HepG2 (cell line): Measurements from ENCODE around the gene ZBTB25. TPM values are rescaled to one million over a fixed set of nuclear protein-coding genes. Genes with fewer than 3 reads are reported as not detected.
A peak's percentile ranks its signal among the peaks of the same experiment; 100 is the strongest.

Experiments
- ARNT ChIP-seq: fragments of 450-650 bp; IDR thresholded peaks from 2 replicates; pipeline ENCODE4 v1.6.1; 2017
- CEBPG ChIP-seq: IDR thresholded peaks from 2 replicates; pipeline ENCODE4 v1.6.1; 2016
- CREM ChIP-seq, 2 experiments: sonication (generic) in 1 of 2; formaldehyde crosslinking in 1 of 2; IDR thresholded peaks; 2 replicates each; pipeline versions ENCODE4 v1.4.0 to v1.6.1; 2016 to 2020; ENCODE audit warnings: antibody characterized with exemption in 1 of 2, mild to moderate bottlenecking in 1 of 2, missing genetic modification reagents in 1 of 2
- DNMT3B ChIP-seq: conservative IDR thresholded peaks from 2 replicates; pipeline ENCODE4 v1.6.1; 2016; ENCODE audit warnings: missing biosample characterization, control low read depth
- GMEB1 ChIP-seq: sonication (generic); formaldehyde crosslinking; IDR thresholded peaks from 2 replicates; pipeline ENCODE4 v1.5.1; 2020; ENCODE audit warnings: missing genetic modification reagents, mild to moderate bottlenecking, borderline replicate concordance
- IKZF5 ChIP-seq: IDR thresholded peaks from 2 replicates; pipeline ENCODE4 v1.6.1; 2018; ENCODE audit warnings: missing genetic modification reagents, mild to moderate bottlenecking, missing compliant biosample characterization
- IRF2 ChIP-seq: IDR thresholded peaks from 2 replicates; pipeline ENCODE4 v1.6.1; 2018; ENCODE audit warnings: missing genetic modification reagents, missing compliant biosample characterization
- NRL ChIP-seq: sonication (generic); formaldehyde crosslinking; IDR thresholded peaks from 2 replicates; pipeline ENCODE4 v1.5.0; 2020; ENCODE audit warnings: missing genetic modification reagents, mild to moderate bottlenecking, moderate library complexity, borderline replicate concordance
- PLRG1 ChIP-seq: fragments of 450-650 bp; conservative IDR thresholded peaks from 2 replicates; pipeline ENCODE4 v1.6.1; 2016
- RARA ChIP-seq: IDR thresholded peaks from 2 replicates; pipeline ENCODE4 v1.6.1; 2016; ENCODE audit warnings: missing genetic modification reagents, missing compliant biosample characterization
- SMARCC2 ChIP-seq: fragments of 450-650 bp; IDR thresholded peaks from 2 replicates; pipeline ENCODE4 v1.6.1; 2017; ENCODE audit warnings: antibody characterized with exemption, mild to moderate bottlenecking
- SP1 ChIP-seq, 2 experiments: fragments of 450-650 bp in 1 of 2; sonication (generic) in 1 of 2; formaldehyde crosslinking in 1 of 2; IDR thresholded peaks; 2 replicates each; pipeline versions ENCODE4 v1.4.0 to v1.6.1; 2016 to 2020; ENCODE audit warnings: missing genetic modification reagents in 1 of 2
- SP140L ChIP-seq: sonication (generic); formaldehyde crosslinking; IDR thresholded peaks from 2 replicates; pipeline ENCODE4 v1.4.0; 2020; ENCODE audit warnings: missing genetic modification reagents, borderline replicate concordance
- SRSF9 ChIP-seq: fragments of 200-400 bp; formaldehyde crosslinking; IDR thresholded peaks from 2 replicates; pipeline ENCODE4 v1.6.1; 2018; ENCODE audit warnings: borderline replicate concordance, mild to moderate bottlenecking, low read depth, low read length; ENCODE audit not compliant: insufficient read depth, poor library complexity, severe bottlenecking
- ZFX ChIP-seq: sonication (generic); formaldehyde crosslinking; IDR thresholded peaks from 2 replicates; pipeline ENCODE4 v1.4.0; 2020; ENCODE audit warnings: mild to moderate bottlenecking, low read depth, missing genetic modification reagents, moderate library complexity
- ZFYVE20 ChIP-seq: sonication (generic); formaldehyde crosslinking; IDR thresholded peaks from 2 replicates; pipeline ENCODE4 v1.8.0; 2023; ENCODE audit warnings: low read depth, mild to moderate bottlenecking, moderate library complexity, missing genetic modification reagents, borderline replicate concordance
- ZNF354B ChIP-seq: sonication (generic); formaldehyde crosslinking; IDR thresholded peaks from 2 replicates; pipeline ENCODE4 v1.8.0; 2022; ENCODE audit warnings: mild to moderate bottlenecking, missing genetic modification reagents
- ZNF530 ChIP-seq: sonication (generic); formaldehyde crosslinking; IDR thresholded peaks from 2 replicates; pipeline ENCODE4 v1.5.0; 2020; ENCODE audit warnings: low read depth, mild to moderate bottlenecking, missing genetic modification reagents
- ZNF563 ChIP-seq: sonication (generic); formaldehyde crosslinking; IDR thresholded peaks from 2 replicates; pipeline ENCODE4 v1.8.0; 2022; ENCODE audit warnings: mild to moderate bottlenecking, moderate library complexity, missing genetic modification reagents
- ZNF691 ChIP-seq: sonication (generic); formaldehyde crosslinking; IDR thresholded peaks from 2 replicates; pipeline ENCODE4 v1.4.0; 2020; ENCODE audit warnings: missing genetic modification reagents, low read depth, mild to moderate bottlenecking, borderline replicate concordance
- ZNF788 ChIP-seq: sonication (generic); formaldehyde crosslinking; IDR thresholded peaks from 2 replicates; pipeline ENCODE4 v1.5.0; 2020; ENCODE audit warnings: mild to moderate bottlenecking, missing genetic modification reagents, borderline replicate concordance
- ZNF792 ChIP-seq: IDR thresholded peaks from 2 replicates; pipeline ENCODE4 v1.6.1; 2016
- ZSCAN9 ChIP-seq: IDR thresholded peaks from 2 replicates; pipeline ENCODE4 v1.6.1; 2016; ENCODE audit warnings: borderline replicate concordance
- polyA plus RNA-seq, 8 experiments: library from polyadenylated mRNA; depleted of rRNA in 3 of 8; stranded (reverse) in 7 of 8; unstranded in 1 of 8; fragments of >200 nt; fragmentation: Illumina TruSeq in 4 of 8; extraction: Trizol in 4 of 8; gene quantifications; 2 replicates each; pipeline versions ENCODE4 v1.2.1 to v1.2.3, GENCODE V29; 2011 to 2016; ENCODE audit warnings: low read depth in 4 of 8, missing spikeins in 1 of 8, mixed read lengths in 1 of 8; ENCODE audit not compliant: insufficient read depth in 1 of 8
- total RNA-seq, 5 experiments: library from RNA; depleted of rRNA; stranded (reverse); fragments of >200 nt; fragmentation: Illumina TruSeq; extraction: Trizol; gene quantifications; 2 replicates each; pipeline ENCODE4 v1.2.3, GENCODE V29; 2016; ENCODE audit warnings: low read depth in 1 of 5
- TF ChIP-seq, protein P1 (sequence below): sonication (generic); formaldehyde crosslinking; IDR thresholded peaks from 2 replicates; pipeline ENCODE4 v1.9.0; 2021; ENCODE audit warnings: missing genetic modification reagents, borderline replicate concordance

Gene ZBTB25
- total and polyA plus RNA-seq, 2 of the 13 experiments (the other 11 are each of a cell fraction or from before 2014, with no cell fraction given), result 3.5 to 7.6 TPM

DNA sequence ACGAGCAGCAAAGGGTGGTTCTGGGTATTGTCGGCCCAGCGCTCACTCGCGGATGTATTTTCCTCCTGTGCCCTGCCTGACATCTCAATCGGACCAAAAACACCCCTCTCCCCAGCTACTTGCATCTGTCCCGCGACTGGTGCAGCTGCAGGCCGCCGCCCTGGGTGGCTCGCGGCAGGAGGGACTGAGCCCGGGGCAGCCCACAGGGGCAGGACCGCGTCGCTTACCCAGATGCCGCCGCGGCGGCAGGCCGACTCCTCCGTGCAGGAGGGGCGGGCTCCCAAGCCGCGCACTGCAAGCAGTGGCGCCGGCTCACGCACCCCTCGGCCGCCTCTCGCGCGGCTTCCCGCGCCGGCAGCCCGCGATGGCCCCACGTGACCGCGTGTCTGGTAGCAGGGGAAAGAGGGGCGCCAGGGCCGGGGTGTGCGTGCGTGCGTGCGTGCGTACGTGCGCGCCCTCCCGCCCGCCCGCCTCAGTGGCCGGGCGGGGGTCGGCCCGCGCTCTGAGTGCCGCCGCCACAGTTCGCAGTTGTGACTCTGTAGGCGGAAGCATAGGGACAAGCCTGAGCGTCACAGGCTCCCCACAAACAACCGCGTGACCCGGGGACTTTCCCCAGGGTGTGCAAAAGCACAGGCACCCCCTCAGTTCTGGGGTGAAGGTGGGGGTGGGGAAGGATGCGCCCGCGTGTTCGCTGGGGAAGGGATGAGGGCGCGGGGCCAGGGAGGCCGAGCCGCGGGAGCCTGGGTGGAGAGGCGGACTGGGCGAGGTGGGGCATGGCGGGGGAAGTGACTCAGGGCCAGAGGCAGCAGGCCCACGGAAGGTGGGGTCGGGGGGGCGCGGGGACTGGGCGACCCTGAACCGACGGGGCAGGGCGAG lies at the start of gene ZBTB25 (continued):
- TF ChIP-seq IKZF5 (no peak; the same call in 1 of the 2 replicates), ZFYVE20 (0 out of 2 replicates have a peak, but pooled peaks have one; percentile 39), GMEB1 (CRISPR knock-in tag) (peak; percentile 98), SP140L (no peak), DNMT3B (CRISPR knock-in tag) (no peak), ZNF354B (no peak), NRL (CRISPR knock-in tag) (0 out of 2 replicates have a peak, but pooled peaks have one; percentile 9), RARA (CRISPR knock-in tag) (no peak), IRF2 (CRISPR knock-in tag) (no peak; the same call in 1 of the 2 replicates), ARNT (no peak), ZNF788 (CRISPR knock-in tag) (peak; percentile 23; the same call in 1 of the 2 replicates), ZFX (peak; percentile 78), ZSCAN9 (CRISPR knock-in tag) (no peak; the same call in 1 of the 2 replicates), CEBPG (CRISPR knock-in tag) (no peak), SMARCC2 (no peak), SRSF9 (no peak), ZNF563 (CRISPR knock-in tag) (peak; percentile 31), CREM (IDR thresholded peaks at IDR 0.05) (no peak), CREM (CRISPR knock-in tag; IDR thresholded peaks at IDR 0.05) (no peak), ZNF792 (CRISPR knock-in tag) (no peak), ZNF530 (CRISPR knock-in tag) (no peak), SP1 (IDR thresholded peaks at IDR 0.05) (no peak), SP1 (CRISPR knock-in tag; IDR thresholded peaks at IDR 0.05) (no peak), ZNF691 (CRISPR knock-in tag) (no peak), PLRG1 (no peak)
- TF ChIP-seq, protein P1, sequence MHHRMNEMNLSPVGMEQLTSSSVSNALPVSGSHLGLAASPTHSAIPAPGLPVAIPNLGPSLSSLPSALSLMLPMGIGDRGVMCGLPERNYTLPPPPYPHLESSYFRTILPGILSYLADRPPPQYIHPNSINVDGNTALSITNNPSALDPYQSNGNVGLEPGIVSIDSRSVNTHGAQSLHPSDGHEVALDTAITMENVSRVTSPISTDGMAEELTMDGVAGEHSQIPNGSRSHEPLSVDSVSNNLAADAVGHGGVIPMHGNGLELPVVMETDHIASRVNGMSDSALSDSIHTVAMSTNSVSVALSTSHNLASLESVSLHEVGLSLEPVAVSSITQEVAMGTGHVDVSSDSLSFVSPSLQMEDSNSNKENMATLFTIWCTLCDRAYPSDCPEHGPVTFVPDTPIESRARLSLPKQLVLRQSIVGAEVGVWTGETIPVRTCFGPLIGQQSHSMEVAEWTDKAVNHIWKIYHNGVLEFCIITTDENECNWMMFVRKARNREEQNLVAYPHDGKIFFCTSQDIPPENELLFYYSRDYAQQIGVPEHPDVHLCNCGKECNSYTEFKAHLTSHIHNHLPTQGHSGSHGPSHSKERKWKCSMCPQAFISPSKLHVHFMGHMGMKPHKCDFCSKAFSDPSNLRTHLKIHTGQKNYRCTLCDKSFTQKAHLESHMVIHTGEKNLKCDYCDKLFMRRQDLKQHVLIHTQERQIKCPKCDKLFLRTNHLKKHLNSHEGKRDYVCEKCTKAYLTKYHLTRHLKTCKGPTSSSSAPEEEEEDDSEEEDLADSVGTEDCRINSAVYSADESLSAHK (CRISPR knock-in tag), result no peak
